ENCODE measurements around the gene UTS2. TPM values are rescaled to one million over a fixed set of nuclear protein-coding genes. Genes with fewer than 3 reads are reported as not detected.

Gene UTS2
- total RNA-seq, 4 donors from 2014 or later: not detected

- peaks cover 0 to 11% (median 0%) of the 10 kb centered on the region in 4 donors for H3K36me3 ChIP-seq
- H3K4me3 ChIP-seq: no peak overlapping the region
- intact Hi-C loops (cut with DNase I; ENCODE audit: low total_unique reads) (no loop called here), in situ Hi-C loops (cut with MboI; ENCODE audit: low pct_ligation_motif_present in 1 of 4, low pct_unique_long_range_greater_than_20kb in 1 of 4, low sequenced_read_pairs in 3 of 4) (no loop called here)
- no peak for TF ChIP-seq POLR2AphosphoS5 (IDR thresholded peaks at IDR 0.05)
- TF ChIP-seq EP300 (IDR thresholded peaks at IDR 0.05; ENCODE audit: low read depth): no peak
- TF ChIP-seq CTCF (IDR thresholded peaks at IDR 0.05): no peak
- TF ChIP-seq POLR2A (IDR thresholded peaks at IDR 0.05): no peak
- no peak overlapping the region for H3K27ac ChIP-seq
- H3K27me3 ChIP-seq: no peaks in the 10 kb centered on the region
- 82 to 88% methylated on average over 7 of the region's 7 CpGs for WGBS, 2 donors (ENCODE audit: low coverage in 1 of 2)
- no peaks in the 10 kb centered on the region for H3K4me1 ChIP-seq
- no peak for DNase-seq
- H3K9me3 ChIP-seq: no peaks in the 10 kb centered on the region
Observed at GRCh38 chr1:7846656-7847055, 6.2 kb downstream of the UTS2 start.

GRCh38 chr1:7845761-7846160 lies 7.1 kb downstream of the UTS2 start:
- Histone ChIP-seq H3K36me3 (peaks cover 0 to 11% (median under 1%) of the 10 kb centered on the region in 4 donors), H3K27ac (no peak overlapping the region)

GRCh38 chr1:7842517-7842916 lies 10.3 kb downstream of the UTS2 start:
- peaks cover 7% of the 10 kb centered on the region in 2 donors for H3K9me3 ChIP-seq
- TF ChIP-seq EP300 (IDR thresholded peaks at IDR 0.05; ENCODE audit: low read depth) (no peak), CTCF (IDR thresholded peaks at IDR 0.05) (no peak), POLR2A (IDR thresholded peaks at IDR 0.05) (no peak), POLR2AphosphoS5 (IDR thresholded peaks at IDR 0.05) (no peak)
- H3K4me1 ChIP-seq: no peaks in the 10 kb centered on the region
- WGBS, 2 donors (ENCODE audit: low coverage in 1 of 2): 69 to 76% methylated on average over 4 of the region's 4 CpGs
- H3K36me3 ChIP-seq: peaks cover 0 to 34% (median 17%) of the 10 kb centered on the region in 4 donors
- H3K27ac ChIP-seq: no peak overlapping the region
- H3K27me3 ChIP-seq: no peaks in the 10 kb centered on the region
- intact Hi-C loops (cut with DNase I; ENCODE audit: low total_unique reads): no loop called here
- DNase-seq: peak; percentile 24
- in situ Hi-C loops (cut with MboI; ENCODE audit: low pct_ligation_motif_present in 1 of 4, low pct_unique_long_range_greater_than_20kb in 1 of 4, low sequenced_read_pairs in 3 of 4): no loop called here
- no peak overlapping the region for H3K4me3 ChIP-seq

More at GRCh38 chr1:7845761-7846160, 7.1 kb downstream of the UTS2 start:
- H3K27me3 ChIP-seq: no peaks in the 10 kb centered on the region
- DNase-seq: no peak
- H3K4me3 ChIP-seq: no peak overlapping the region
- 78% methylated on average over 2 of the region's 2 CpGs; no CpG with 5 or more reads in 1 of the 2 donors for WGBS, 2 donors (ENCODE audit: low coverage in 1 of 2)
- intact Hi-C loops (cut with DNase I; ENCODE audit: low total_unique reads): no loop called here
- TF ChIP-seq POLR2A (IDR thresholded peaks at IDR 0.05) (no peak), POLR2AphosphoS5 (IDR thresholded peaks at IDR 0.05) (no peak), CTCF (IDR thresholded peaks at IDR 0.05) (no peak), EP300 (IDR thresholded peaks at IDR 0.05; ENCODE audit: low read depth) (no peak)
- in situ Hi-C loops (cut with MboI; ENCODE audit: low pct_ligation_motif_present in 1 of 4, low pct_unique_long_range_greater_than_20kb in 1 of 4, low sequenced_read_pairs in 3 of 4): no loop called here
- no peaks in the 10 kb centered on the region for H3K4me1 ChIP-seq
- no peaks in the 10 kb centered on the region for H3K9me3 ChIP-seq

- Histone ChIP-seq H3K9me3 (peaks cover 7% of the 10 kb centered on the region in 2 donors), H3K36me3 (peaks cover 0 to 51% (median 21%) of the 10 kb centered on the region in 4 donors), H3K4me3 (no peak overlapping the region), H3K27me3 (no peaks in the 10 kb centered on the region), H3K27ac (no peak overlapping the region), H3K4me1 (no peaks in the 10 kb centered on the region)
- no peak for DNase-seq
- WGBS, 2 donors (ENCODE audit: low coverage in 1 of 2): 92 to 100% methylated on average over 3 of the region's 3 CpGs
- TF ChIP-seq EP300 (IDR thresholded peaks at IDR 0.05; ENCODE audit: low read depth) (no peak), POLR2AphosphoS5 (IDR thresholded peaks at IDR 0.05) (no peak), POLR2A (IDR thresholded peaks at IDR 0.05) (no peak)
- intact Hi-C loops (cut with DNase I; ENCODE audit: low total_unique reads): no loop called here
- in situ Hi-C loops (cut with MboI; ENCODE audit: low pct_ligation_motif_present in 1 of 4, low pct_unique_long_range_greater_than_20kb in 1 of 4, low sequenced_read_pairs in 3 of 4): no loop called here
Observed at GRCh38 chr1:7839526-7839925, 13.3 kb downstream of the UTS2 start.

- DNase-seq: no peak
- 96% methylated on average over 2 of the region's 2 CpGs; no CpG with 5 or more reads in 1 of the 2 donors for WGBS, 2 donors (ENCODE audit: low coverage in 1 of 2)
- in situ Hi-C loops (cut with MboI; ENCODE audit: low pct_ligation_motif_present in 1 of 4, low pct_unique_long_range_greater_than_20kb in 1 of 4, low sequenced_read_pairs in 3 of 4): no loop called here
- Histone ChIP-seq H3K4me3 (no peak overlapping the region), H3K4me1 (no peaks in the 10 kb centered on the region), H3K9me3 (peaks cover 7% of the 10 kb centered on the region in 2 donors), H3K27me3 (no peaks in the 10 kb centered on the region), H3K36me3 (peaks cover 0 to 44% (median 21%) of the 10 kb centered on the region in 4 donors), H3K27ac (no peak overlapping the region)
- intact Hi-C loops (cut with DNase I; ENCODE audit: low total_unique reads): no loop called here
- TF ChIP-seq POLR2A (IDR thresholded peaks at IDR 0.05) (no peak), EP300 (IDR thresholded peaks at IDR 0.05; ENCODE audit: low read depth) (no peak), POLR2AphosphoS5 (IDR thresholded peaks at IDR 0.05) (no peak), CTCF (IDR thresholded peaks at IDR 0.05) (no peak)
Observed at GRCh38 chr1:7838714-7839113, 14.2 kb downstream of the UTS2 start.
